Sigmoid colon (tissue), 4 donors: ENCODE data around the gene CRABP2.

ENCODE experiments used
- POLR2A ChIP-seq, 2 donors: fragments of 450-650 bp; IDR thresholded peaks; one replicate each; pipeline ENCODE4 v1.6.1; 2016; ENCODE audit warnings: antibody characterized with exemption in 2 of 2, mild to moderate bottlenecking in 2 of 2, moderate library complexity in 2 of 2
- POLR2AphosphoS5 ChIP-seq, 4 donors: sonication (generic); formaldehyde crosslinking; IDR thresholded peaks; one replicate each; pipeline ENCODE4 v1.6.1; 2017; ENCODE audit warnings: antibody characterized with exemption in 4 of 4
- TF ChIP-seq, protein P1 (sequence below), 4 experiments: fragments of 450-650 bp in 3 of 4; fragments of 200-600 bp in 1 of 4; IDR thresholded peaks; one replicate each; pipeline ENCODE4 v1.5.1; 2016 to 2019; ENCODE audit warnings: antibody characterized with exemption in 4 of 4, mild to moderate bottlenecking in 3 of 4, moderate library complexity in 2 of 4

DNA sequence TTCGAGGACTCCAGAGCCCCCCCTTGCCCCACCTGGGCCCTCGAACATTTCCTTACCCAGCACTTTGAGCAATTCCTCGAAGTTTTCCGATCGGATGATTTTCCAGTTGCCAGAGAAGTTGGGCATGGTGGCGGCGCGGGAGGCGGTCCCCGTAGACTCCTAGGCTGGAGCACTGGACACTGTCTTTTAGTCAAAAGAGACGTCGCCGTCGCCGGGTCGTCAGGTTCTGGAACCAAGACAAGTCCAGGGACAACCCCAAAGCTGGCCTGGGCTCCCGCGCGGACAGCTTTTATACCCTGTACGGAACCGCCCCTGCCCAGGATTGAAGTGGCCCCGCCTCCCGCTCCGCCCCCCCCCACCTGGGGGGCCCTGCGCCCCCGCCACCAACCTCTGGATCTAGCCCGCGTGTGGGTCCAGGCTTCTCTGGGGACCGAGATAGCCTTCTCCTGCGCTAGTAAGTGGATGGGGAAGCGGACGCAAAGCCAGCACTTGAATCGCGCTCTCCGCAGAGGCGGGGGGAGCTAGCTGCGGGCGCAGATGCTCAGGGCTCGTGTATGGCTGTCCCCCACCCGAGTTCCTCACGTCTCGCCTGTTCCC is at the start of gene CRABP2:
- TF ChIP-seq, protein P1, sequence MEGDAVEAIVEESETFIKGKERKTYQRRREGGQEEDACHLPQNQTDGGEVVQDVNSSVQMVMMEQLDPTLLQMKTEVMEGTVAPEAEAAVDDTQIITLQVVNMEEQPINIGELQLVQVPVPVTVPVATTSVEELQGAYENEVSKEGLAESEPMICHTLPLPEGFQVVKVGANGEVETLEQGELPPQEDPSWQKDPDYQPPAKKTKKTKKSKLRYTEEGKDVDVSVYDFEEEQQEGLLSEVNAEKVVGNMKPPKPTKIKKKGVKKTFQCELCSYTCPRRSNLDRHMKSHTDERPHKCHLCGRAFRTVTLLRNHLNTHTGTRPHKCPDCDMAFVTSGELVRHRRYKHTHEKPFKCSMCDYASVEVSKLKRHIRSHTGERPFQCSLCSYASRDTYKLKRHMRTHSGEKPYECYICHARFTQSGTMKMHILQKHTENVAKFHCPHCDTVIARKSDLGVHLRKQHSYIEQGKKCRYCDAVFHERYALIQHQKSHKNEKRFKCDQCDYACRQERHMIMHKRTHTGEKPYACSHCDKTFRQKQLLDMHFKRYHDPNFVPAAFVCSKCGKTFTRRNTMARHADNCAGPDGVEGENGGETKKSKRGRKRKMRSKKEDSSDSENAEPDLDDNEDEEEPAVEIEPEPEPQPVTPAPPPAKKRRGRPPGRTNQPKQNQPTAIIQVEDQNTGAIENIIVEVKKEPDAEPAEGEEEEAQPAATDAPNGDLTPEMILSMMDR (IDR thresholded peaks at IDR 0.05): no peak
- no peak for TF ChIP-seq POLR2AphosphoS5 (IDR thresholded peaks at IDR 0.05)
- TF ChIP-seq POLR2A (IDR thresholded peaks at IDR 0.05): no peak
